Activated CD4-positive, CD25-positive, alpha-beta regulatory T cell treated with anti-CD3 and anti-CD28 coated beads, Interleukin-2, amount 50 U/mL, for 72 hours (primary cell): ENCODE measurements around the gene NCKIPSD.

Experiments
- DNase-seq: peaks from one replicate; pipeline ENCODE4 v3.0.0; 2021

NCKIPSD gene

DNA sequence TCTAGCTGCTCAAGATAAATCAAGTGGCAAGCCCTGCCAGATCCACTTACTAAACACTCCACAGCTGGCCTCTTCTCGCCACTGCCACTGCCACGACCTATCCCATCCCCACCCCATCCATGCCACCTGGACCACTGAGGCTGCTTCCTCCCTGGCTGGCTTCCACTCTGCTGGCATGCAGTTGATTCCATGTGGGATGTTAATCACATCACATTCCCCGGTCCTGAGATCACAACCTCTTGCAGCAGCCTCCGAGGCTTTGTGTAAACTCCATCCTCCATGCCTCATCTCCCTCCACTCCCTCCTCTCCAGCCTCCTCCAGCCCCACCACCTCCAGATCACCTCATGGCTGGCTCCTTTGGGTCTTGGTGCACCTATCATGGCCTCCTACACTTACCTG lies 7.7 kb downstream of the NCKIPSD start:
- DNase-seq: no peak

DNA sequence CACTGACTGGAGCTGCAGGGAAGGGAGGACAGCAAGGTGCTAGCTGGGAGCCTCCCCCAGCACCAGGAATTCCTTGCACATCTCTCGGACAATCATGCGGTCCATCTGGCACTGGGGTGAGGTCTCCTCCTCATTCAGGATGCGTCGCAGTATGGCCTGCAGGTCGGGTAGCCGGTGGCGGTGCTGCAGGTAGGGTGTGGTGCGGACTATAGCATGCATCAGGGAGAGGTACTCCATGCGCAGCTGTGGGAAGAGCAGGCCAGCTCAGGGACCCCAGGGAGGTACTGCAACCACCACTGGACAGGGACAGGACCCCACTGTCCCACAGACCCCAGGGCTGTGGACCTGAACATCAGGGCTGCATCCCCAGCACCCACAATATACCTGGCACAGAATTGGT lies 11.2 kb downstream of the NCKIPSD start:
- no peak for DNase-seq

DNA sequence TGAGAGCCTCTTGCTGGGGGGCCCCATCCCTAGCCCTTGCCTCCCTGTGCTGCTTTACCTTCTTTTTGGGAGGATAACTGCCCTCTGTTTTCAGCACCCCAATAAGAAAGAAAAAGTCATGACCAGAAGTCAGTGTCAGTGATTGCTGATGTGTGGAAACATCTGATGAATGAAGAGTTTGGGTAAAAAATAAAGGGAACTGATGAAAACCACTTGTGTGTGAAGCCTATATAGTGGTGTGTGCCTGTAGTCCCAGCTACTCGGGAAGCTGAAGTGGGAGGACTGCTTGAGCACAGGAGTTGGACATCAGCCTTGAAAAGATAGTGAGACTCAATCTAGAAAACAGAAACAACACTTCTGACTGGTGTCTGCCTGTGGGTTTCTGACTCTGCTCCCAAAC lies 13.2 kb downstream of the NCKIPSD start:
- DNase-seq: no peak

DNA sequence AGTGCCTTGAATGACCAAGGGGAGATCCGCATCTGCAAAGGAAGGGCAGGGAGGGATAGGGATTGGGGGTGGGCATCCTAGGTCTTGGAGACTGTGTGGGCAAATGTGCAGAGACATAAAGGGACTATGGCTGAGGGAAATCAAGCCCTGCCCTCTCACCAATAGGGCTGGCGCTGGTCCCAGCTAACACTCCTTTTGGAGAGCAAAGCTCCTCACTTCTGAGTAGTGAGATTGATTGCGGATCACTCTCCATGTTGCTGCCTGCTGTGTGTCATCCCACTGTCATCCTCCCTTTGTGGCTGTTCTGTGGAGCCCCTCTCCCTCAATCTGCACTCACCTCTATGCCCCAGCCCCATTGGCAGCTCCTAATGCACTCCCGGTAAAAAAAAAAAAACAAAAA lies 20.8 kb downstream of the NCKIPSD start:
- no peak for DNase-seq

DNA sequence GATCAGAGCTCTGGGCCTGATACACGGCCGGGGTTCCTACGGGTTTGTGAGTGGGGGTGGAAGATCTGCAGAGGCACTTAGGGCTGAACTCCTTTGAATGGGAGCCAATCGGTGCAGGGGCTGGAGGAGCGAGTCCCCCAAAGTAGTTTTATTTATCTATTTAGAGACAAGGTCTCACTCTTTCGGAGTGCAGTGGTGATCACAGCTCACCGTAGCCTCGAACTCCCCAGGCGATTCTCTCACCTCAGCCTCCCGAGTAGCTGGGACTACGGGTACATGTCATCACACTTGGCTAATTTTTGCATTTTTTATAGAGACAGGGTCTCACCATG lies 21.4 kb downstream of the NCKIPSD start:
- no peak for DNase-seq

DNA sequence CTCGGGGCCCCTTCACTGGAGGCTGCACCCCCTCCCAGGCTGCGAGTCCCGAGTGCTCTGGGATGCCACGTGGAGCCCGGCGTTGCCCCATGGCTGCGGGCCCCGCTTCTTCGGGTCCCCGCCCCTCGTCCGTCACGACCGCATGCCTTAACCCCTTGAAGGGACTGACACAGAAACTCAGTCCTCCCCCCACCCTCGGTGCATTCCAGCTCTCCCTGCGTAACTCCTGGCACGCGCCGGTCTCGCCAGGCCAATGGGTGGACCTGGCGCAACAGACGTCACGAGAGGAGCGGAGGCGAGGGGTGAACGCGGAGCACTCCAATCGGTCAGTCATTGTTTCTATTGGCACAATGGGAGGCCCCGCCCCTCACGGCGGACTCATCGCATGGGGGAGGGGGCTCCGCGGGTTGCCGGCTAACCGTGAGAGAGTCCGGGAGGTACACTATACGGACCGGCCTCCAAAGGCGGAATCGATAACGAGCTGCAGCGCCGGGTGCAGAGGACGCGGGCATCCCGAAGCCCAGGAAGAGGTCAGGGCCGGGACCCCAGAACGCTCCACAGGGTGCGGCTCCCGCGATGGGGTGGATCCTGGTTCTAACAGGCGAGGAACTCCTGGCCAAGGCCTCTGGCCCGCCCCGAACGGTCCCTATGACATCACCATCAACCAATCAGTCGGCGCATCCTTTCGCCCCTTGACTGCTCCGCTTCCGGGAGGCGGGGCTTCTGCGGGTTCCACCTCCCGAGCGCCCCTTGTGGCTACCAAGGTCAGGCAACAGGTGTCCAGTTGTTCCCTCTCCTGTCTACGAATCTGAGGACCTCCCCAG lies 22.0 kb downstream of the NCKIPSD start:
- peak; percentile 92 for DNase-seq

DNA sequence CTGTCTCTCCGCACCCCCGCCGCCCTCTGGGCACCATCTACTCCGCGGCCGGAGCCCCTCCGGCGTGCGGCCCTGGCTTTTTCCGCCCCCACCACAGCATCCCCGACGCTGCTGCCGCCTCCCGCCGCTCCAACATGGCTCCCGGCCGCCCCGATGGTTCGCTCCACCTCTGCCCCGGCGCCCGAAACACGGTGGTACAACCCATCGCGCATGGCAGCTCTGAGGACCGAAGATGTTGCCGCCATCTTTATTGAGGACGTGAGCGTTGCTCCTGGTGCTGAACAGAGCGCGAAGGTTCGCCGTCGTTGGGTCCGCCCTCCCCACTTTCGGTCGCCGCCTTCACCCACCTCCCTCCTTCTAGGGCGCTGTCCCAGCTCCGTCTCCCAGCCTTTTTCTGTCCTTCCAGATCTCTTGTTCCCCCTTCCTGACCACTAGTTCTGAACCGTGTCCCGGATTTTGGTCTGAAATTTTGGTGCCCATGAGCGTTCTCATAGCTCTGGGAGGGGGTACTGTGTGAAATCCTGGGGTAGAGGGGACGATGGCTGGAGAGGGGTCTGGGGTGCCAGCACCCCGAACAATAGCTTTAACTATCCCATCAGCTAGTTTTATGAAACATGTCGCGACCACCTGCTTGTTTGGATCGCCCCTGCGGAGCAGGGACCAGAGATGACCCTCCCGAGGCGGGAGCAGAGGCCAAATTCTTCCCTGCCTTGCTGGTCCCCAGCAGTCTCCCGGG lies 22.8 kb downstream of the NCKIPSD start, which contains the start of gene CELSR3:
Gene CELSR3, minus strand, starts transcription at position 134 of the 736 bp plus-strand sequence. CDS start 252 bp downstream, outside the sequence.
- peak; percentile 66 for DNase-seq

DNA sequence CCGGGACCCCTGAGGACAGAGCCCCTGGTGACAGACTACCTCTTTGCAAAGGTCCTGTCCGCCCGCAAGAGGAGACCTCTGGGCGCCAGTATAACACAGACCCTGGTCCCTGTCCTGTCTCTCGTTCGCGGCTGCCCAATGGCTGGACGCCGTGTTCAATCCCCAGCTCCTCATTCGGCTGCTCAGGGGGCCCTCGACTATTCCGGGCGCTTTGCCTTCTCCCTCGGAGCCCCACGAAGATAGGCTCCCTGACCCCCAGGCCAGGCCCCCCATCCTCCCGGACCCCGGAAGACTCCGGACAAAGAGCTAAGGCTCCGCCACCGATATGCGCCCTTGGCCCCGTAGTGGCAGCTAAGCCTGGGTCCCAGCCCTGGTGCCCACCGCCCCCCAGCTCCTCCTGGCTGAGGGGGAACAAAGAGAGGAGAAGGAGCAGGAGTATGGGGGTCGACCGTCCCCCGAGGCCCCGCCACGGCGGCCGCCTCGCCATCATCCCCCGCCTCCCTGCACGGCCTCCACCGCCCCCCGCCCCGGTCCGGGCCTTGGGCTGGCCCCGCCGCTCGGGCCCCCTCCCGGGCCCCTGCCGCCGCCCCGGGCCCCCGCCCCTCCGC lies 23.5 kb downstream of the NCKIPSD start:
- no peak for DNase-seq

DNA sequence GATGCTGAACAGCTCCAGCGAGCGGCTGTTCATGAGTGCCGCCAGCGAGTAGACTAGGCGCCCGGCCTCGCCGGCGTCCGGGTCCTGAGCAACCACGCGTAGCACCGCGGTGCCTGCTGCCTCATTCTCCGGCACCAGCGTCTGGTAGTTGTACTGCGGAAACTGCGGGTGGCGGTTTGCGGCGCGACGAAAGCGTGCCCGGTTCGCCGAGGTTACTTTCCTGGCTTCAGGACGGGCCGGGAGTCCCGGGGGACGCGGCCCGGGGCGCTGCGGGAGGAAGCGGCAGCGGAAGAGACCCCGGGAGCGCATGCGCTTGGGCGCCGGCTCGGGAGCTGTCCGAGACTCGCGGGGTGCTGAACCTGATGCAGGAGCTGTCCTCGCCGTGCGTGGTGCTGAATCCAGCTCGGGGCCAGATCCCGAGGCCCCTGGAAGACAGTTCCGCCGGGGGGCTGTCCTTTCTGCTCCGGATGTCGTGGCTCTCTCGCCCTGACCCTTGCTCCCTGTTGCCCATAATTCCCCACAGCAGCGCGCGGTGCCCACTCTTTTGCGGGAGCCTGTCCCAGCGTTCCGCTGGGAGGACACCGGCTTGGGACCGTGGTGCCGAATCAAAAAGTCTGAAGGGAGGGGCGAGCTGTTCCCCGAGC lies 24.1 kb downstream of the NCKIPSD start:
- peak; percentile 80 for DNase-seq

DNA sequence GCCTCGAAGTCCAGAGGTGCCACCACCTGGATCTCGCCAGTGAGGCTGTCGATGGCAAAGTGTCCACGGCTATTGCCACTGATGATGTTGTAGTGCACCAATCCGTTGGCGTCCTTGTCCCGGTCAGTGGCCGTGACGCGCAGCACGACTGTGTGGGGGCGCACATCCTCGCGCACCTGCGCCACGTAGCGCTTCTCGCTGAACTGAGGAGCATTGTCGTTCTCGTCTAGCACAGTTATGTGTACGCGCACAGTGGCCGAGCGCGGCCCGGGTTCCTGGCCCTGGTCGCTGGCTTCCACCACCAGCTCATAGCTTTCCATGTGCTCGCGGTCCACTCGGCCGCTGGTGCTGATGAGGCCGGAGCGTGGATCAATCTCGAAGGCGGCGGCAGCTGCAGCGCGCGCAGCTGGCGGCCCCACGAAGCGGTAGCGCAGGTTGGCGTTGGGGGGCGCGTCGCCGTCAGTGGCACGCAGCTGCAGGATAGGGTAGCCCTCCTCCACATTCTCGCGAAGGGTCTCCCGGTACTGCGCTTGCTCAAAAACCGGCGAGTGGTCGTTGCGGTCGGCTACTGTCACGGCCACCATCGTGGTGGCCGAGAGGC lies 24.8 kb downstream of the NCKIPSD start:
- no peak for DNase-seq

DNA sequence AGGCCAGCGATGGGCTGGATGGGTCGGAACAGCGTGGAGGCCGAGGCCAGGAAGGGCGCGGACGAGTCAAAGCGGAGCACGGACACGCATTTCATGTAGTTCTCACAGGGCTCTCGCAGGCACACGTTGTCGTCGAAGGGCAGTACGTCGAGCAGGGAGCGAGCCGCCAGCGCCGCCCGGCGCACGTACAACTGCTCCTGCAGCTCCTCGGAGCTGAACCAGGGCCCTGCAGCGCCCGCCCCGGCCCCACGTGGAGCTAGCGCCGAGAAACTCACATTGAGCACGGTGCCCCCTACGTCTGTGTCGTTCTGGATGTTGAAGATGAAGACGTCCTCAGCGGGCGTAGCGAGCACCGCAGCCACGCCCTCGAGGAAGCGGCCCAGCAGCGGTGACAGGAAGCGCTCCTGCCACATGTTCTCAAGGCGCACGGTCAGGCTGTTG lies 28.9 kb downstream of the NCKIPSD start:
- peak; percentile 52 for DNase-seq

DNA sequence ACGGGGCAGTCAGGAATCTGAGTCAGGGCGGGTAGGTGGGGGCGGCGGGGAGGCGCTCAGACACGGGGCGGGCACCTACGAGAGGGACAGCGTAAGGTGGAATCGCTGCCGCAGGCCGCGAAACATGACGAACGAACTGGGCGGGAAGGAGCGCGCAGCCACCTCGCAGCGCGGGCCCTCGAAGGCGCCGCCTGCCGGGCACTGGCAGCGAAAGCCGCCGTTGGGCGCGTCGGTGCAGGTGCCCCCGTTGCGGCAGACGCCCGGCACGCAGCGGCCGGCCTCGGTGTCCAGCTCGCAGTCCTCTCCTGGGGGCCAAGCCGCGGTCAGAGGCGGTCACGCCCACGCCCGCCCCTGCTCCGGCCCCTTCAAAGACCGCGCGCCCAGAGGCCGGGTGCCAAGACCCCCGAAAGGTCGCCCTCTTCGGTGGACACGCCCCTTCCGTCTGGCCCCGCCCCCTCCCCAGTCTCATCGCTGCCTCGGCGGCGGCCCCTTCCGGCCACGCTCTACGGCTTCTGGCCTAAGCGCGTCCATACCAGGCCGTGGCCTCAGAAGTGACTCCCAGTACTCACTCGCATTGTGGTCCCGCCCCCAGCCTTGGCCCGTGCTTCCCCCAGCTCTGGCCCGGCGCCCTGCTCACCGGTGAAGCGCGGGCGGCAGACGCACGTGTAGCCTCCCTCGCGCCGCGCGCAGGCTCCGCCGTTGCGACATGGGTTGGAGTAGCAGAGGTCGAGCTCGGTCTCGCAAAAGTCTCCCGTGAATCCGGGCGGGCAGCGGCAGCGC lies 29.5 kb downstream of the NCKIPSD start:
- DNase-seq: peak; percentile 85

DNA sequence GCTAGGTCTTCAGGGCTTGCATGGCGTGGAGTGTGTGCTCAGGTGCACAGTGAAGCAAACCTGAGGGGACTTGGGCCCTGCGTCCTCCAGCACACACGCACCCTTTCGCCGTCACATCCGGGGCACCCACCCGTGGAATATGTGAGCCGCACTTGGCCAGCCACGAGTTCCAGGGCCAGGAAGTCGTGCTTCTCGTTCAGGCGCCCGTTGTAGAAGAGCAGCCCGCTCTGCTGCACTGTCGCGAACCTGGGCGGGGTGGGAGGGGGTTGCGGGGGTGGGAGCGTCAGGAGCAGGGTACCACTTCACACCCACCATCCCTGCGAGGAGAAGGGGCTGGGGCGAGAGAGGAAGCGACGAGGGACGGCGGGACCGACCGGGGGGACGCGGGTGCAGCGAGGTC lies 30.1 kb downstream of the NCKIPSD start:
- peak; percentile 41 for DNase-seq

DNA sequence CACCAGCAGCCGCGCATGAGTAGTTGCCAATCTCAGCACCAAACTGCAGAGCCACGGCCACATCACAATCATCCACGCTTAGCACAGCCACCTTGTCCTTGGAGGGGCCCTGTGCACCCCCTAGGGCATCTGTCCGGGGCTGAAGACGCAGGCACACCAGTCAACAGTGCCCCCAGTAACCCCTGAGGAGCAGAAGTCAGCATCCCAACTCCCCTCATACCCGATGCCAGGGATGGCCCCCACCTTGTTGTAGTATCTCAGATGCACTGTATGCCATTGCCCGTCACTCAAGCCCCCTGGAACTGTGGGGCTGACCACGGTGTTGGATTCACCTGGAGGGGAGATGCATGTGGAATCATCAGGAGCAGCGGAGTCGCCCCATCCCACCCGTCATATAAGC lies 30.7 kb downstream of the NCKIPSD start:
- DNase-seq: no peak

DNA sequence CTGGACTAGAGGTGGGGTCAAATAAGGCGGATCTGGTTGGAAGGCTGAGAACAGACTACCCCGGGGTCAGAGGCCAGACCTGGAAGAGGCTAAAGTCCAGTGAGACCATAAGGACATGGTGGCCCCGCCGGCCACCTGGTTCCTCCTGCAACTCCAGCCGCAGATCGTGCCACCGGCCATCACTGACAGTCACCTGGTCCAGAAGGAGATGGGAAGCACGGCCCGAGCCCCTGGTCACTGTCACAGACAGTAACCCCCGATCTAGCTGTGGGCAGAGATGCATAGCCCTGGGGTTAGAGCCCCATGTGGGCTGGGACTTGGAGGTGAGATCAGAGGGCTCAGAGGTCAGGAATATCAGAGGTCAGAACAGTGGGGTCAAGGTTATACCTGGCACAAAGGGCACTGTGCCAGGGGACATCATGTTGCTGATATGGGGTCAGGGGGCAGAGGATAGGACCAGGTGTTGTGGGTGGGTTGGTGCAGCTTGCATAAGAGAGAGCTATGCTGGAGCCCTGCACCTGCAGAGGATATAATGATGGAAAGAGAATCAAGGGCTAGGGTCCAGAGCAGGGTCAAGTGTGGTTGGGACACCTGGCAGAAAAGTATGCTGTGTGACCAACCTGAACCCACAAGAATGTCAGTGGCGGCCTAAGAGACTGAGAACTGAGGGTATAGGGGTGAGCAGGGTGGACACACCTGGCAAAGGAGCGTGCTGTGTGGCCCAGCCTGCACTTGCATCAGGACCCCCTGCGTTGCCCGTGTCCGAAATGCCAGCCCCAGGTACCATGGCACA lies 32.6 kb downstream of the NCKIPSD start:
- DNase-seq: no peak

DNA sequence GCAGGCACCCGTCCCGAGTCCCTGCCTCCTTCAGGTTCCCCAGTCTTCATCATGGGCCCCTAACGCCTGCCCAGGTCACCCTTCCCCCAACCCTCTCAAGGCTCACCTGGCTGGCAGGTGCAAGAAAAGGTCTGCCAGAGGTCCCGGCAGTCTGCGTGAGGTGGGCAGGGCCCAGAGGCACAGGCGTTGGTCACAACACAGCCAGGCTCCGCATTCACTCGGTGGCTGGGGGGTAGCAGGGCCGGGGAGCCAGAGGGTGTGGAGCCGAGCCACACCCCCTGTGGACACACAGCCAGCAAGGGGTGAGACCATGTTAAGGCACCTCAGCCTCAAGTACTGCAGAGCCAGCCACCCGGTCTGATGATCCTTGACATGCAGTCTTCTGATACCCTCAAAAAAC lies 33.9 kb downstream of the NCKIPSD start:
- DNase-seq: no peak

DNA sequence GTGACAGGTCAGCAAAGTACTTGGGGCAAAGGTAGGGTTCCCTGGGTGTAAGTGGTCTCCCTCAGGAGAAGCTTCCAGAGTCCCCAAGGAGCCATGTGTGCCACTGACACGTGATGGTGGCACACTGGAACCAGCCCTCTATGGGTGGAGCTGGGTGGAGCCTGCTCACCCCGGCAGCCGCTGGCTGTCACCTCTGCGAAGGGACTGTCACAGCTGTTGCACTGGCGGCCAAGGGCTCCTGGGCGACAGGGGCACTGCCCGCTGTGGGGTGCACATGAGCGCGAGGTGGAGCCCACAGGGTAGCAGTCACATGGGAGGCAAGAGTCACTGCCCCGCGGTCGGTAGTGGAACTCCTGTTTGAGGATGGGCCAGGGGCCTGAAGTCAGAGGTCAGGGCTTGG lies 35.0 kb downstream of the NCKIPSD start:
- no peak for DNase-seq

DNA sequence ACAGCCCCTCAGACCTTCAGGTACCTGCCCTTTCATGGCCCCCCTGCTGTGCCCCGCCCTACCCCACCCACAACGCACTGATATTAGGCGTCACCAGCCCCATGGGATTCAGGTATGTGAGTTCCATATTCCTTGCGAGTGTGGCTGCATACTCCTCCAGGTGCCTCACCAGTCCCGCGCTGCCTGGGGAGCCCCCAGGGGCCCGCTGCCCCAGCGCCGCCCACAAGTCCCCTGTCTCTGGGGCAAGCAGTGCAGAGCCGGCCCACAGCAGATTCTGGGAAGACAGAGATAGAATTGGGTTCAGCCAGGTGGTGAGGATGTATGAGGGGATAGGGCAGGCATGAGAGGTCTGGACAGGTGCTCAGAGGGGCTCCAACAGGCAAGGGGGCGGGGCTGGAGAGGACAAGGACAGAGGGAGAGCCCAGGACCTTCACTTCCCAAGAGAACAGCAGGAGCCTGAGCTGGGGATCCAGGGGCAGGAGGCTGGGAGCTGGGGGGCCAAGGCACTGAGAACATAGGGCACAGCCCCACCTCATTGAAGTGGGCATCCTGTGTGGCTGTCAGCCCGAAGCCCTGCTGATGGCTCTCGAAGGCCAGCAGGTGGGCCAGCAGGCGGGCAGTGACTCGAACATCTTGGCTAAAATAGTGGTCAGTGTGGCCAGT lies 37.4 kb downstream of the NCKIPSD start:
- no peak for DNase-seq

DNA sequence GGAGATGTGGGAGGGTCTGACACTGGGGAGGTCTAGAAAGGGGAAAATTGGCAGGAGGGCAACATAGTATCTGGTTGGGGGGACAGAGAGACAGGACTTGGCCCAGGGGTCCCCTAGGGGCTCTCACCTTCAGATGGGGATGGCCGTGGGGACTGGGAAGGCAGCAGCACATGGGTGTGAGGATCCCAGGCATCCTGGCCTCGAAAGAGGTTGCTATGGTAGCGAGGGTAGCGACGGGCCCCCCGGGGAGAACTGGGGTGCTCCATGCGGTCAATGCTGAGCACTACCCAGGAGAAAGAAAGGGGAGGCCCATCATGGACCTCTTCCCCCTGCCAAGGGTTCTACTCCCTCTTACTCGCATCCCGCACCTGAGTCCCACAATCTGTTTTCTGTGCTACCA lies 38.0 kb downstream of the NCKIPSD start:
- DNase-seq: no peak

DNA sequence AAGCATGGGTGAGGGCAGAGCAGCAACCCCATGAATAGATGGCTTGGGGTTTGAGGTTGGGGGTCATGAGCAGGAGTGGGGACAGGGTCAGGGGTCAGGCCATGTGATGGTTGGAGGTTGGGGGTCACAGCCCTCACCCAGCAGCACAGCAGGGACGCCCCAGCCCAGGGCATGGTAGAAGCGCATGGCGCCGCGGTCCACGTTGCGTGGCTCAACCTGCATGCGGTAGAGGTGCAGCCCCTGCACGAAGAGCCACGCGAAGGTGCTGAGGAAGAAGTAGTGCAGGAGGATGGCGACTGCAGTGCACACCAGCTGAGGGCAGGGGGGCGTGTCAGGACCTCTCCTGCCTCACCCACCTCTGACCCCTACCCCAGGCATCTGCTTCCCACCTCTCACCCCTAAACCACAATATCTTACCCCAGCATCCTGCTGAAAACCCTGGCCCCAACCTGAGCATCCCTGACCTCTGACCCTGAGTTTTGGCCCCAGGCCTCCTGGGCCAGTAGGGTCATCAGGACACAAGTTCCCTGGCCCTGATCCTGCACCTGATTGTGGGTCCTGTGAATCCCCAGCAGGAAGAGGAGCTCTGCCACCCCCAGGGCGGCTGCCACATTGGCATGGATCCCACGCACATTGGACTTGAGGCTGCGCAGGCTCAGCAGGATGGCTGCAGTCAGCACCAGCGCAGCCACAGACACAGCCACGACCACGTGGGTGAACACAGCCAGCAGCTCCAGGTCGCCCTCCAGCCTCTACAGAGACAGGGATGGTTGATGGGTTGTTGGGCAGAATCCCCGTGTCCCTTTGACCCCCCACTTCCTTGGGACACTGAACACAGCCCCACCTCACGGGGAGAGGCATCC lies 40.6 kb downstream of the NCKIPSD start:
- DNase-seq: no peak
